C4-2B (cell line): ENCODE data around the gene CLIP1.

Experiments
- ZFX ChIP-seq: fragments of 450-650 bp; IDR thresholded peaks from 2 replicates; pipeline ENCODE4 v1.6.1; 2017
- TF ChIP-seq, protein P1 (sequence below): fragments of 450-650 bp; conservative IDR thresholded peaks from 2 replicates; pipeline ENCODE4 v1.5.1; 2017; ENCODE audit warnings: mild to moderate bottlenecking

DNA sequence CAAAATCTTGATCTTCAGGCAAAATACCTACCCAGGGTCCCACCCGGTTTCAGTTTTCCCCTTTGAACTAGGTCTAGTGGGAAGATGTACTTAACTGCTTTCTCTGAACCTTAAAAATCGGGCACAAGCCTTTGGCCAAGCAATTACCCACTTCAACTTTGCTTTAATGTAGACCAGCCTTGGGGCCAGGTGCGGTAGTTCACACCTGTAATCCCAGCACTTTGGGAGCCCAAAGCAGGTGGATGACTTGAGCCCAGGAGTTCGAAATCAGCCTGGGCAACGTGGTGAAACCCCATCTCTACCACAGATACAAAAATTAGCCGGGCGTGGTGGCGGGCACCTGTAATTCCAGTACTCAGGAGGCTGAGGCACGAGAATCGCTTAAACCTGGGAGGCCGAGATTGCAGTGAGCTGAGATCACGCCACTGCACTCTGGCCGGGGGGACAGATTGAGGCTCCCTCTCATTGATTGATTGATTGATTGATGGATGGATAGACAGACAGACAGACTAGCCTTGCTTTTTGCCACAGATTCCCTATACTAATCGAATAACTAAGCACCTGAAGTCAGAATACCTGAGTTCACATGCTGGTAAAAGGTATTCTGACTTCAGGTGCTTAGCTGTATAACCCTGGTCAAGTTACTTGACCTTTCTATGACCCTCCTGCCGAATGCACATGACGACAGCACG is 1.9 kb downstream of the CLIP1 start:
- TF ChIP-seq, protein P1, sequence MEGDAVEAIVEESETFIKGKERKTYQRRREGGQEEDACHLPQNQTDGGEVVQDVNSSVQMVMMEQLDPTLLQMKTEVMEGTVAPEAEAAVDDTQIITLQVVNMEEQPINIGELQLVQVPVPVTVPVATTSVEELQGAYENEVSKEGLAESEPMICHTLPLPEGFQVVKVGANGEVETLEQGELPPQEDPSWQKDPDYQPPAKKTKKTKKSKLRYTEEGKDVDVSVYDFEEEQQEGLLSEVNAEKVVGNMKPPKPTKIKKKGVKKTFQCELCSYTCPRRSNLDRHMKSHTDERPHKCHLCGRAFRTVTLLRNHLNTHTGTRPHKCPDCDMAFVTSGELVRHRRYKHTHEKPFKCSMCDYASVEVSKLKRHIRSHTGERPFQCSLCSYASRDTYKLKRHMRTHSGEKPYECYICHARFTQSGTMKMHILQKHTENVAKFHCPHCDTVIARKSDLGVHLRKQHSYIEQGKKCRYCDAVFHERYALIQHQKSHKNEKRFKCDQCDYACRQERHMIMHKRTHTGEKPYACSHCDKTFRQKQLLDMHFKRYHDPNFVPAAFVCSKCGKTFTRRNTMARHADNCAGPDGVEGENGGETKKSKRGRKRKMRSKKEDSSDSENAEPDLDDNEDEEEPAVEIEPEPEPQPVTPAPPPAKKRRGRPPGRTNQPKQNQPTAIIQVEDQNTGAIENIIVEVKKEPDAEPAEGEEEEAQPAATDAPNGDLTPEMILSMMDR, result no peak
- no peak for TF ChIP-seq ZFX
